HepG2 (cell line): ENCODE measurements around the gene VSTM5. TPM values are rescaled to one million over a fixed set of nuclear protein-coding genes. Genes with fewer than 3 reads are reported as not detected.

Experiments
- CREB1 ChIP-seq, 2 experiments: fragments of 450-650 bp in 1 of 2; IDR thresholded peaks; 2 replicates each; pipeline ENCODE4 v1.6.1; 2016 to 2017; ENCODE audit warnings: control low read depth in 1 of 2, mild to moderate bottlenecking in 1 of 2, missing compliant biosample characterization in 1 of 2, missing genetic modification characterization in 1 of 2
- DR1 ChIP-seq: sonication (generic); formaldehyde crosslinking; IDR thresholded peaks from 2 replicates; pipeline ENCODE4 v1.8.0; 2021; ENCODE audit warnings: mild to moderate bottlenecking, missing genetic modification reagents, inconsistent platforms
- ETV5 ChIP-seq: IDR thresholded peaks from 2 replicates; pipeline ENCODE4 v1.6.1; 2018; ENCODE audit warnings: missing biosample characterization, missing genetic modification reagents, inconsistent platforms, borderline replicate concordance
- HOMEZ ChIP-seq: IDR thresholded peaks from 2 replicates; pipeline ENCODE4 v1.6.1; 2016; ENCODE audit warnings: low read depth
- MAFG ChIP-seq: sonication (generic); formaldehyde crosslinking; IDR thresholded peaks from 2 replicates; pipeline ENCODE4 v1.5.1; 2020; ENCODE audit warnings: mild to moderate bottlenecking, missing genetic modification reagents
- MTA3 ChIP-seq: sonication (generic); formaldehyde crosslinking; IDR thresholded peaks from 2 replicates; pipeline ENCODE4 v1.4.0; 2020; ENCODE audit warnings: missing genetic modification reagents
- MYC ChIP-seq: sonication (generic); formaldehyde crosslinking; IDR thresholded peaks from 2 replicates; pipeline ENCODE4 v1.9.0; 2021; ENCODE audit warnings: missing genetic modification reagents, borderline replicate concordance
- SIN3B ChIP-seq: fragments of 150-350 bp; IDR thresholded peaks from 2 replicates; pipeline ENCODE4 v1.6.1; 2014; ENCODE audit warnings: low read length
- ZFP91 ChIP-seq: sonication (generic); formaldehyde crosslinking; IDR thresholded peaks from 2 replicates; pipeline ENCODE4 v1.9.0; 2022; ENCODE audit warnings: missing genetic modification reagents, mild to moderate bottlenecking, borderline replicate concordance
- ZNF550 ChIP-seq: sonication (generic); formaldehyde crosslinking; IDR thresholded peaks from 2 replicates; pipeline ENCODE4 v1.4.0; 2020; ENCODE audit warnings: mild to moderate bottlenecking, missing genetic modification reagents, borderline replicate concordance
- ZNF567 ChIP-seq: sonication (generic); formaldehyde crosslinking; IDR thresholded peaks from 2 replicates; pipeline ENCODE4 v1.8.1; 2023; ENCODE audit warnings: mild to moderate bottlenecking, missing genetic modification reagents, borderline replicate concordance
- ZNF569 ChIP-seq: sonication (generic); formaldehyde crosslinking; IDR thresholded peaks from 2 replicates; pipeline ENCODE4 v1.5.0; 2020; ENCODE audit warnings: mild to moderate bottlenecking, missing genetic modification reagents, moderate library complexity, borderline replicate concordance
- polyA plus RNA-seq, 8 experiments: library from polyadenylated mRNA; depleted of rRNA in 3 of 8; stranded (reverse) in 7 of 8; unstranded in 1 of 8; fragments of >200 nt; fragmentation: Illumina TruSeq in 4 of 8; extraction: Trizol in 4 of 8; gene quantifications; 2 replicates each; pipeline versions ENCODE4 v1.2.1 to v1.2.3, GENCODE V29; 2011 to 2016; ENCODE audit warnings: low read depth in 4 of 8, missing spikeins in 1 of 8, mixed read lengths in 1 of 8; ENCODE audit not compliant: insufficient read depth in 1 of 8
- total RNA-seq, 5 experiments: library from RNA; depleted of rRNA; stranded (reverse); fragments of >200 nt; fragmentation: Illumina TruSeq; extraction: Trizol; gene quantifications; 2 replicates each; pipeline ENCODE4 v1.2.3, GENCODE V29; 2016; ENCODE audit warnings: low read depth in 1 of 5
- TF ChIP-seq, protein P1 (sequence below): sonication (generic); formaldehyde crosslinking; IDR thresholded peaks from 2 replicates; pipeline ENCODE4 v1.5.0; 2020; ENCODE audit warnings: missing genetic modification reagents, mild to moderate bottlenecking, borderline replicate concordance
- TF ChIP-seq, protein P2 (sequence below): sonication (generic); formaldehyde crosslinking; IDR thresholded peaks from 2 replicates; pipeline ENCODE4 v1.4.0; 2020; ENCODE audit warnings: missing genetic modification reagents
- TF ChIP-seq, protein P3 (sequence below): sonication (generic); formaldehyde crosslinking; IDR thresholded peaks from 2 replicates; pipeline ENCODE4 v1.5.1; 2020; ENCODE audit warnings: missing genetic modification reagents, mild to moderate bottlenecking, borderline replicate concordance

Gene VSTM5
- total and polyA plus RNA-seq, 2 of the 13 experiments (the other 11 are each of a cell fraction or from before 2014, with no cell fraction given) = not detected

- TF ChIP-seq ZNF550 (CRISPR knock-in tag) = no peak; the same call in 1 of the 2 replicates
- no peak for TF ChIP-seq MTA3
- TF ChIP-seq MAFG = no peak
- TF ChIP-seq MYC (CRISPR knock-in tag) = peak; percentile 53
- TF ChIP-seq ETV5 = peak; percentile 79
- peak; percentile 47; the same call in 1 of the 2 replicates for TF ChIP-seq SIN3B
- TF ChIP-seq, protein P1, sequence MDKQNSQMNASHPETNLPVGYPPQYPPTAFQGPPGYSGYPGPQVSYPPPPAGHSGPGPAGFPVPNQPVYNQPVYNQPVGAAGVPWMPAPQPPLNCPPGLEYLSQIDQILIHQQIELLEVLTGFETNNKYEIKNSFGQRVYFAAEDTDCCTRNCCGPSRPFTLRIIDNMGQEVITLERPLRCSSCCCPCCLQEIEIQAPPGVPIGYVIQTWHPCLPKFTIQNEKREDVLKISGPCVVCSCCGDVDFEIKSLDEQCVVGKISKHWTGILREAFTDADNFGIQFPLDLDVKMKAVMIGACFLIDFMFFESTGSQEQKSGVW (CRISPR knock-in tag) = no peak
- TF ChIP-seq ZNF569 (CRISPR knock-in tag) = 0 out of 2 replicates have a peak, but pooled peaks have one; percentile 33
- peak; percentile 91; the same call in 1 of the 2 replicates for TF ChIP-seq ZFP91 (CRISPR knock-in tag)
- peak; percentile 80 for TF ChIP-seq DR1
- TF ChIP-seq ZNF567 = no peak
- TF ChIP-seq HOMEZ (CRISPR knock-in tag) = peak; percentile 34; the same call in 1 of the 2 replicates
- no peak; the same call in 1 of the 2 replicates for TF ChIP-seq CREB1 (IDR thresholded peaks at IDR 0.05)
- TF ChIP-seq CREB1 (CRISPR knock-in tag; IDR thresholded peaks at IDR 0.05) = peak; percentile 79
- TF ChIP-seq, protein P2, sequence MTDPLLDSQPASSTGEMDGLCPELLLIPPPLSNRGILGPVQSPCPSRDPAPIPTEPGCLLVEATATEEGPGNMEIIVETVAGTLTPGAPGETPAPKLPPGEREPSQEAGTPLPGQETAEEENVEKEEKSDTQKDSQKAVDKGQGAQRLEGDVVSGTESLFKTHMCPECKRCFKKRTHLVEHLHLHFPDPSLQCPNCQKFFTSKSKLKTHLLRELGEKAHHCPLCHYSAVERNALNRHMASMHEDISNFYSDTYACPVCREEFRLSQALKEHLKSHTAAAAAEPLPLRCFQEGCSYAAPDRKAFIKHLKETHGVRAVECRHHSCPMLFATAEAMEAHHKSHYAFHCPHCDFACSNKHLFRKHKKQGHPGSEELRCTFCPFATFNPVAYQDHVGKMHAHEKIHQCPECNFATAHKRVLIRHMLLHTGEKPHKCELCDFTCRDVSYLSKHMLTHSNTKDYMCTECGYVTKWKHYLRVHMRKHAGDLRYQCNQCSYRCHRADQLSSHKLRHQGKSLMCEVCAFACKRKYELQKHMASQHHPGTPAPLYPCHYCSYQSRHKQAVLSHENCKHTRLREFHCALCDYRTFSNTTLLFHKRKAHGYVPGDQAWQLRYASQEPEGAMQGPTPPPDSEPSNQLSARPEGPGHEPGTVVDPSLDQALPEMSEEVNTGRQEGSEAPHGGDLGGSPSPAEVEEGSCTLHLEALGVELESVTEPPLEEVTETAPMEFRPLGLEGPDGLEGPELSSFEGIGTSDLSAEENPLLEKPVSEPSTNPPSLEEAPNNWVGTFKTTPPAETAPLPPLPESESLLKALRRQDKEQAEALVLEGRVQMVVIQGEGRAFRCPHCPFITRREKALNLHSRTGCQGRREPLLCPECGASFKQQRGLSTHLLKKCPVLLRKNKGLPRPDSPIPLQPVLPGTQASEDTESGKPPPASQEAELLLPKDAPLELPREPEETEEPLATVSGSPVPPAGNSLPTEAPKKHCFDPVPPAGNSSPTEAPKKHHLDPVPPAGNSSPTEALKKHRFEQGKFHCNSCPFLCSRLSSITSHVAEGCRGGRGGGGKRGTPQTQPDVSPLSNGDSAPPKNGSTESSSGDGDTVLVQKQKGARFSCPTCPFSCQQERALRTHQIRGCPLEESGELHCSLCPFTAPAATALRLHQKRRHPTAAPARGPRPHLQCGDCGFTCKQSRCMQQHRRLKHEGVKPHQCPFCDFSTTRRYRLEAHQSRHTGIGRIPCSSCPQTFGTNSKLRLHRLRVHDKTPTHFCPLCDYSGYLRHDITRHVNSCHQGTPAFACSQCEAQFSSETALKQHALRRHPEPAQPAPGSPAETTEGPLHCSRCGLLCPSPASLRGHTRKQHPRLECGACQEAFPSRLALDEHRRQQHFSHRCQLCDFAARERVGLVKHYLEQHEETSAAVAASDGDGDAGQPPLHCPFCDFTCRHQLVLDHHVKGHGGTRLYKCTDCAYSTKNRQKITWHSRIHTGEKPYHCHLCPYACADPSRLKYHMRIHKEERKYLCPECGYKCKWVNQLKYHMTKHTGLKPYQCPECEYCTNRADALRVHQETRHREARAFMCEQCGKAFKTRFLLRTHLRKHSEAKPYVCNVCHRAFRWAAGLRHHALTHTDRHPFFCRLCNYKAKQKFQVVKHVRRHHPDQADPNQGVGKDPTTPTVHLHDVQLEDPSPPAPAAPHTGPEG (CRISPR knock-in tag) = peak; percentile 64
- TF ChIP-seq, protein P3, sequence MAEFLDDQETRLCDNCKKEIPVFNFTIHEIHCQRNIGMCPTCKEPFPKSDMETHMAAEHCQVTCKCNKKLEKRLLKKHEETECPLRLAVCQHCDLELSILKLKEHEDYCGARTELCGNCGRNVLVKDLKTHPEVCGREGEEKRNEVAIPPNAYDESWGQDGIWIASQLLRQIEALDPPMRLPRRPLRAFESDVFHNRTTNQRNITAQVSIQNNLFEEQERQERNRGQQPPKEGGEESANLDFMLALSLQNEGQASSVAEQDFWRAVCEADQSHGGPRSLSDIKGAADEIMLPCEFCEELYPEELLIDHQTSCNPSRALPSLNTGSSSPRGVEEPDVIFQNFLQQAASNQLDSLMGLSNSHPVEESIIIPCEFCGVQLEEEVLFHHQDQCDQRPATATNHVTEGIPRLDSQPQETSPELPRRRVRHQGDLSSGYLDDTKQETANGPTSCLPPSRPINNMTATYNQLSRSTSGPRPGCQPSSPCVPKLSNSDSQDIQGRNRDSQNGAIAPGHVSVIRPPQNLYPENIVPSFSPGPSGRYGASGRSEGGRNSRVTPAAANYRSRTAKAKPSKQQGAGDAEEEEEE (CRISPR knock-in tag) = no peak
These were observed 66.1 kb downstream of the VSTM5 start, which contains the start of gene MED17 (continued) for GRCh38 chr11:93784145-93784934.
